Tibial artery (tissue), 4 donors: ENCODE measurements around the gene METTL8.

Experiments used
- DNase-seq, 2 donors: peaks; one replicate each; pipeline ENCODE4 v3.0.0-alpha.2; 2019
- H3K27ac ChIP-seq, 2 donors: fragments of 200-600 bp; sonication (generic) in 1 of 2; 1 replicate in 1 of 2; 2 replicates in 1 of 2; pipeline ENCODE4 v1.5.1; 2018 to 2019; ENCODE audit warnings: mild to moderate bottlenecking in 1 of 2
- H3K27me3 ChIP-seq, 2 donors: fragments of 200-600 bp; sonication (generic) in 1 of 2; one replicate each; pipeline versions ENCODE4 v1.5.1 to v1.6.0; 2016 to 2019
- H3K36me3 ChIP-seq, 3 donors: fragments of 200-600 bp; sonication (generic) in 2 of 3; one replicate each; pipeline ENCODE4 v1.5.1; 2016 to 2019; ENCODE audit warnings: mild to moderate bottlenecking in 2 of 3
- H3K4me1 ChIP-seq, 4 donors: fragments of 200-600 bp; sonication (generic) in 2 of 4; 1 replicate in 3 of 4; 2 replicates in 1 of 4; pipeline ENCODE4 v1.5.1; 2016 to 2019
- H3K4me3 ChIP-seq, 2 donors: fragments of 200-600 bp; sonication (generic) in 1 of 2; 1 replicate in 1 of 2; 2 replicates in 1 of 2; pipeline ENCODE4 v1.5.1; 2018 to 2019; ENCODE audit warnings: mild to moderate bottlenecking in 2 of 2
- H3K9me3 ChIP-seq, 3 donors: fragments of 200-600 bp; sonication (generic) in 1 of 3; one replicate each; pipeline ENCODE4 v1.5.1; 2016 to 2019
- intact Hi-C: fragments of 100-400 bp; cut with DNase I; formaldehyde crosslinking; loops from one replicate; pipeline ENCODE4 v1.15.0; 2023; ENCODE audit warnings: low total_unique reads
- TF ChIP-seq, protein P1 (sequence below), 2 experiments: fragments of 200-600 bp in 1 of 2; fragments of 450-650 bp in 1 of 2; IDR thresholded peaks; one replicate each; pipeline ENCODE4 v1.5.1; 2017 to 2019; ENCODE audit warnings: antibody characterized with exemption in 2 of 2, mild to moderate bottlenecking in 1 of 2, moderate library complexity in 1 of 2

Gene METTL8

DNA sequence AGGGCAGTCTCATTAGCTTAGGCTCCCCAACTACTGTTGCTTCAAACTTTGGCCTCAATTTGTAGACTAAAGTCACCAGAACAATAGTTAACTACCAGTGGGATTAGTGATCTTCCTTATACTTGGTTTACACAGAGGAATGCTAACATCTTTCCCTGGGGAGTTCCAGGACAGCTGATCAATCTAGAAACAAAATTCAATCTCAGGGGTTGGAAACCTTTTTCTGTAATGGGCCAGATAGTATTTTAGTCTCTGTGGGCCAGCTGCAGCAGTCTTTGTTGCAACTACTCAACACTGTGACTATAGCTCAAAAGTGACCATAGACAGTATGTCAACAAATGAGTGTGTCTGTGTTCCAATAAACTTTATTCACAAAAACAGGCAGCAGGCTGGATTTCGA lies 85.7 kb downstream of the METTL8 start:
- no peak for DNase-seq
- Histone ChIP-seq H3K27me3 (no peaks in the 10 kb centered on the region), H3K9me3 (no peaks in the 10 kb centered on the region), H3K4me3 (no peak overlapping the region), H3K4me1 (peaks cover 0 to 19% (median 16%) of the 10 kb centered on the region in 4 donors), H3K27ac (peak overlapping the region in 1 of 2 donors; percentile 46), H3K36me3 (no peaks in the 10 kb centered on the region)
- intact Hi-C loops: no loop called here
- TF ChIP-seq, protein P1, sequence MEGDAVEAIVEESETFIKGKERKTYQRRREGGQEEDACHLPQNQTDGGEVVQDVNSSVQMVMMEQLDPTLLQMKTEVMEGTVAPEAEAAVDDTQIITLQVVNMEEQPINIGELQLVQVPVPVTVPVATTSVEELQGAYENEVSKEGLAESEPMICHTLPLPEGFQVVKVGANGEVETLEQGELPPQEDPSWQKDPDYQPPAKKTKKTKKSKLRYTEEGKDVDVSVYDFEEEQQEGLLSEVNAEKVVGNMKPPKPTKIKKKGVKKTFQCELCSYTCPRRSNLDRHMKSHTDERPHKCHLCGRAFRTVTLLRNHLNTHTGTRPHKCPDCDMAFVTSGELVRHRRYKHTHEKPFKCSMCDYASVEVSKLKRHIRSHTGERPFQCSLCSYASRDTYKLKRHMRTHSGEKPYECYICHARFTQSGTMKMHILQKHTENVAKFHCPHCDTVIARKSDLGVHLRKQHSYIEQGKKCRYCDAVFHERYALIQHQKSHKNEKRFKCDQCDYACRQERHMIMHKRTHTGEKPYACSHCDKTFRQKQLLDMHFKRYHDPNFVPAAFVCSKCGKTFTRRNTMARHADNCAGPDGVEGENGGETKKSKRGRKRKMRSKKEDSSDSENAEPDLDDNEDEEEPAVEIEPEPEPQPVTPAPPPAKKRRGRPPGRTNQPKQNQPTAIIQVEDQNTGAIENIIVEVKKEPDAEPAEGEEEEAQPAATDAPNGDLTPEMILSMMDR (IDR thresholded peaks at IDR 0.05): no peak

DNA sequence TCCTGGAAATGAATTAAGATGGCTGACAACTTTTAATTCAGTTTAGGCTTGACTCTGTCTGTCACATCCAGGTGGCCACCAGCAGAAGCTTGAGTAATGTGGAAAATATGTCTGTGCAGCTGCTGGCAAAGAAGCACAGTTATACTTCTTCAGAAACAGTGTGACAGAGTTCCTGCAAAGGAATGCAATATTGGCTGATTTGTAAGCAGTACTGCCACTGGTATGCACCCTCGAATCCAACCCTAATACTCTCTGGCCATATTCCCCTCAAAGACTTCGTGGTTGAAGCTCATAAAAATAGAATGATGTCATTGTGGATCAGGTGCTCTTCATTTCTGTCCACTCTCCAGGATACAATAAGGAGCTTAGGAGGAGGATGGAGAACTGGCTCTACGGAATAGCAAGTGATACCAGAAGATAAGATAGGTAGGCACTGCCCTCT lies 86.2 kb downstream of the METTL8 start:
- Histone ChIP-seq H3K27ac (peak overlapping the region; percentile 6 to 46), H3K4me1 (peaks cover 0 to 19% (median 16%) of the 10 kb centered on the region in 4 donors), H3K4me3 (no peak overlapping the region), H3K9me3 (no peaks in the 10 kb centered on the region), H3K36me3 (no peaks in the 10 kb centered on the region), H3K27me3 (no peaks in the 10 kb centered on the region)
- TF ChIP-seq, protein P1 (IDR thresholded peaks at IDR 0.05): no peak
- intact Hi-C loops: no loop called here
- no peak for DNase-seq

DNA sequence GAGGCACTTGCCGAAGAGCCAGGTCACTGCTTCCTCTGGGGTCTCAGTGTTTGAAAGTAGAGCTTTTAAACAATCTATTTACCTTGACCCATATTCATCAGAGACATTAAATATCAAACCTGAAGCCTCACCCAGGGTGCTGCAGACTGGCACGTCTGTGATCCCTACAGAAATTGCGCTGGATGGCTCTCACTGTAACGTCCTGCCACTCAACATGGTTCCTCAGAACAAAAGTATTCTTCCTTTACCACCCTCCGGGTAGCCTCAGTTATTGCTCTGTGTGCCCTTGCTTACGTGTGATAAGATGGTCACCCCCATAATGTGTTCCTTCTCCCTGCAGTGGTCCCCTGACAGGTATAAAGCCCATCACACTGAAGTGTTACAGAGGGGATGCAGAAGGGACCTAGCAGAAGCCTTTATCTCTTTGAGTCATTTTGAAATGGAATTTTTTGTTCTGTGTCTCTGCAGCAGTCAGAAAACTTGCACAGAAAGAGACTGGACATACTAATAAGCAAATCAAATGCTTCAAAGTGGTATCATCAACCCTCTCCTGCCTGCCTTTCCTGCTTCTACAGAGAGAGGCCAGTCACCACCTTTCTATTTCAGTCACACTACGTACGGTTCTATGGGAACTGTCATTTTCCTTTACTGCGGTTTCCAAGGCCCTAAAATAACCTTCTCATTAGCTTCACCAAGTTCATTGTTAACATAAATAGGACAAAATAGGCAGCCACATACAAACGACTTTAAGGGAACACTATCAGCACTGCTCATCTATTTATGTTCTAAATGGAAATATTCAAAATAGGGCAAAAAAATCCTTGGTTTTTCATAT lies 86.8 kb downstream of the METTL8 start:
- TF ChIP-seq, protein P1 (IDR thresholded peaks at IDR 0.05): no peak
- Histone ChIP-seq H3K4me1 (peaks cover 0 to 19% (median 16%) of the 10 kb centered on the region in 4 donors), H3K27me3 (no peaks in the 10 kb centered on the region), H3K27ac (peak overlapping the region; percentile 6 to 46), H3K9me3 (no peaks in the 10 kb centered on the region), H3K4me3 (no peak overlapping the region), H3K36me3 (no peaks in the 10 kb centered on the region)
- DNase-seq: no peak
- intact Hi-C loops: no loop called here

DNA sequence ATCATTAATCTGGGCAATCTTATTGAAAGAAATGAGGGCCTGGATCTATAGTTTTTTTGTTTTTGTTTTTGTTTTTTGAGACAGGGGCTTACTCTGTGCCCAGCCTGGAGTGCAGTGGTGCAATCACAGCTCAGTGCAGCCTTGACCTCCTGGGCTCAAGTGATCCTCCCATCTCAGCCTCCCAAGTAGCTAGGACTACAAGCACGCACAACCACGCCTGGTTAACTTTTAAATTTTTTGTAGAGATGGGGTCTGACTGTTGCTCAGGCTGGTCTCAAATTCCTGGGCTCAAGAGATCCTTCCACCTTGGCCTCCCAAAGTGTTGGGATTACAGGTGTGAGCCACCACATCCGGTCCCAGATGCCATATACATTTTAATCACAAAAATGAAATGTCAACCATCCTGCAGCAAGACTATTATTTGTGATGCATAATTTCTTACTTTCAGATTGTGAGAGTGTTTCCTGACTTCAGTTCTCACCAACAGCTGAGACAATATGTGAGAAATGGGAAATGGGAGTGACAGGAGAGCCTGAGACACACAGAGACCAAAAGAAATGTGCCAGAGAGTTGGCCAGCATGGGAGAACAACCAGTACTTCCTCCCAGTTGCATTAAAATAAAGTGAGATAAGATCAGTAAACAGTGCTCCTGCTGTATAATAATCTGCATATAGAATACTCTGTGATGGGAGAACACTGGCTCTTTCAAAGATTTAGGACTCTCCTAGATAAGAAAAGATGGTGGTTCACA lies 87.6 kb downstream of the METTL8 start:
- no peak for DNase-seq
- H3K36me3 ChIP-seq: no peaks in the 10 kb centered on the region
- intact Hi-C loops: no loop called here

DNA sequence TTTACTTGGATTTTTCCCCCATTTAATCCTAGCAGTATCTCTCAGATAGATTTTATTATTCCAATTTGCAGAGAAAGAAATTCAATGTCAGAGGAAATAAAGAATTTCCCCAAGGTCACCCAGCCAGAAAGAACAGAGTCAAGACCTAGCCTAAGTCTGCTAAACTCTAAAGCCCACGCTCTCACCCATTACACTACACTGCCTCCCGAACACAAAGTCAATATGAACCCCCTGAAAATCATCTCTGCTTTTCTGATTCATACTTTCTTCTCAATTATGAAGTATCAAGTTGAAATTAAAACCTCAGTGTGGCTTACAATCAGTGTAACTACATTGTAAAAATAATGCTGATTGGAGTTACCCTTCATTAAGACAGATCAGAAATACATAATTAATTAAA lies 89.6 kb downstream of the METTL8 start:
- peaks cover 0 to 19% (median 16%) of the 10 kb centered on the region in 4 donors for H3K4me1 ChIP-seq
- no peaks in the 10 kb centered on the region for H3K27me3 ChIP-seq
- DNase-seq: no peak
- H3K27ac ChIP-seq: no peak overlapping the region
- intact Hi-C loops: no loop called here
- H3K36me3 ChIP-seq: no peaks in the 10 kb centered on the region
- TF ChIP-seq, protein P1 (IDR thresholded peaks at IDR 0.05): no peak
- no peaks in the 10 kb centered on the region for H3K9me3 ChIP-seq
- no peak overlapping the region for H3K4me3 ChIP-seq

More for the DNA sequence above, 87.6 kb downstream of the METTL8 start:
- no peaks in the 10 kb centered on the region for H3K9me3 ChIP-seq
- no peak overlapping the region for H3K27ac ChIP-seq
- TF ChIP-seq, protein P1 (IDR thresholded peaks at IDR 0.05): no peak
- no peaks in the 10 kb centered on the region for H3K27me3 ChIP-seq
- H3K4me3 ChIP-seq: no peak overlapping the region
- H3K4me1 ChIP-seq: peaks cover 0 to 19% (median 16%) of the 10 kb centered on the region in 4 donors
